ENCODE data around the gene SERPINB1.
"Not testable (repeated sequence)": the region's sequence is repeated elsewhere in the genome, so short reads cannot be mapped to it uniquely, and the experiment has no call there.

Gene SERPINB1

DNA sequence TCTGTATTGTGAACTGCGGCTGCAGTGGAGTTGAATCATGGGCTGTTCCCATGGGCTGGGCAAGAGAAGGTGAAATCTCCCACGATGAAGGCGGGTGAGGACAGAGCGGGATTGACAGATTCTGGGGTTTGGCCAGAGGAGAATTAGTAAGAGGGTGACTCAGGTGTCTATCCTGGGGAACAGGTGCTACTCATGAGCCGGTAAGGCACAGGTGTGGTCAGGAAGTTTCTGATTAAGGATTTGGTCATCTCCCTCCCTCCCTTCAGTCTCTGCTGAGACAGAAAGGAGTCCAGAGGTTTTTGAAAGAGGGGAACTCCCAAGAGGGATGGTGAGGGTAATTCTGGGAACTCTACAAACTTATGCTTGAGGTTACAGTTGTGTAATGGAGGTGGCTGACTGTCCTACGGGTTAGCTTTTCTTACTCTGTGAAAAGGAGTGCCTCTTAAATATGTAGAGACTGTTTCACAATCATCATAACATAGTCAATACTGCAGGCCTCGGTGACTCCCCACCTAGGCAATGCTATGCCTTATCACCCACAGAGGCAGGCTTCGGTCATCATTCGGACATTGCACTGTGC, 31.5 kb downstream of the SERPINB1 start:
- DNase-seq: no peak

DNA sequence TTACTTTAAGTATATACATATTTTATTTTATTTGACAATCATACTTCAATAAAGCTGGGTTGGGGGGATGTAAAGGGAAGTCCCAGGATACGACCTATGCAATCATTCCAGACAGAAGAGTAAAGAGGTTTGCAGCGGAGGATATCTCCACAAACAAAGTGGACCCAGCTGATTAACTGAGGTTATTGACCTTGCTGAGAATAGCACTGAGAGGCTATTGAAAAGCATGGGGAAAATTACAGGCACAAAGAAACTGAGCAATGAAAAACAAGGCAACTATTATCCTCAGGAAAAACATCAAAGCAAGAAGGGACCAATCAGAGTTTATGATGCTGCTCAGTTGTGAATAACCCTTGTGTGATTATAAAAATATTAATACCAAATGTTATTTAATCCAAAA, 32.6 kb downstream of the SERPINB1 start:
- no peak for DNase-seq

DNA sequence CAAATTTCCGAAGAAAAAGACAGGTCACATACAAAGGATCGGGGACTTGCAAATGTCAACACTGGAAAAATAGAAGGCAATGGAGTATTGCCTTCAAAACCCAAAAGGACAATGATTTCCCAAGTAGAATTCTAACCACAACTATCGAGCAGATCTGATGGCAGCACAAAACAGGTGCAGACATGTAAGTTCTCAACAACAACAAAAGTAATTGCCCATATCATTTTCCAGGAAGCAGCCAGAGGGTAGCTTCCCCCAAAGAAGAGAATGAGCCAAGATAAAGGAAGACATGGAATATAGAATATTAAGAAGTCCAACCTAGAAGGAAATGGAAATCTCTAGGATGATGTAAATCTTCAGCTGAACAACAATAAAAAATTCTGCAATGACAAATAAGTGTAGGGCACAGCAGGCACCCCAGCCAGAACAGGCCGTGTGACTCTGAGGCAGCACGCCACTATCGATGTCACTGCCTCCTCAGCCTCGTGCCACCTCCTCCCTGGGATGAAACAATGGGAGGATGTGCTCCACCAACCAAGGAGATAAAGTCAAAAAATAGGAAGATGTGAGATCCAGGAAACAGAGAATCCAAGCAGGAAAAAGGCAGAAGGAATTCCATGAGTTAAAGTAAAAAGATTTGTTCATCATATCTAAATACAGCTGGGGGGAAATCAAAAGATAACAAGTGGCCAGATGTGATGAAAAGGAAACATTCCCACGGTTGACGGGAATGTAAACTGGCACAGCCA, 34.1 kb downstream of the SERPINB1 start:
- DNase-seq: no peak

DNA sequence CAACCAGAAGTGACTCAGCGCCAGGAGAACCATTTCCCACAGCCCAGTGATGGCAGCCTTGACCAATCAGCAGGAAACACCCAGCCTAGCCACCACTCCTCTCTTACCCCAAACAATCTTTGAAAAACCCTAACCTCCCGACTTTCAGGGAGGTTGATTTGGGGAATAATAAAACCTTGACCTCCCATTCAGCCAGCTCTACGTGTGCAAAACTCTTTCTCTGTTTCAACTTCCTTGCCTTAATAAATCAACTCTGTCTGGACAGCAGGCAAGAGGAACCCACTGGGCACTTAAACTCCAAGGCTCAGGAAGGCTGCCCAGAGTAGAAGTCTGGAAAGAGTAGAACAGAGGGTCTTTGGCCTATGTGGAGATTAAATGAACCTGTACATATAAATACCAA, 35.0 kb downstream of the SERPINB1 start:
- DNase-seq: no peak

DNA sequence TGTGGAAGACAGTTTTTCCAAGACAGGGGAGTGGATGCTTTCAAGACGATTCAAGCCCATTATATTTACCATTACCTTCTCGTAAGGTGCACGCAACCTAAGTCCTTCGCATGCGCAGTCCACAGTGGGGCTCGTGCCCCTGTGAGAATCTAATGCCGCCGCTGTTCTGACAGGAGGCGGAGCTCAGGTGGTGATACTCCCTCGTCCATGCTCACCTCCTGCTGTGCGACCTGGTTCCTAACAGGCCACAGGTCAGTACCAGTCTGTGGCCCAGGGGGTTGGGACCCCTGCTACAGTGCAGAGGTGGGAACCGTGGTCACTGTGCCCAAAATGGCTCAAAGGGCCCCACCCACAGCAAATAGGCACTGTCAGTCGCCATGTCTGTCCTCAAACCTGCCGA, 36.6 kb downstream of the SERPINB1 start:
- no peak for DNase-seq

DNA sequence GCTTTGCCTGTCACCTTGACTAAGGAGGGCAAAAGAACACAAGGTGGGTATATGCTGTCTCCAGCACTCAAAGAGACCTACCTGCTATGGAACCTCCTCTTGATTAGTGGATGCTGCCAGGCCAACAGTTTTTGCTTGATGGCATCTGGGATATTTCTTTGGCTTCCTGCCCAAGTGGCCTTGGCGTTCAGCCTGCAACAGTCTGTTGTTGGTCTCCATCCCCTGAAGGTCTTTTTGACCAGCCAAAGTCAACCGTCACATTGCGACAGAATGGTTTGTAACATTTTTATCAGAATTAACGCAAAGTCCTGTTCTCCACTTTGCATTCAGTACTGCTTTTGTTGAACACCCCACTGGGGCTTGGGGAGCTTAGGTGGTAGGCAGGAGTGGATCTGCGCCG, 37.1 kb downstream of the SERPINB1 start:
- DNase-seq: no peak

DNA sequence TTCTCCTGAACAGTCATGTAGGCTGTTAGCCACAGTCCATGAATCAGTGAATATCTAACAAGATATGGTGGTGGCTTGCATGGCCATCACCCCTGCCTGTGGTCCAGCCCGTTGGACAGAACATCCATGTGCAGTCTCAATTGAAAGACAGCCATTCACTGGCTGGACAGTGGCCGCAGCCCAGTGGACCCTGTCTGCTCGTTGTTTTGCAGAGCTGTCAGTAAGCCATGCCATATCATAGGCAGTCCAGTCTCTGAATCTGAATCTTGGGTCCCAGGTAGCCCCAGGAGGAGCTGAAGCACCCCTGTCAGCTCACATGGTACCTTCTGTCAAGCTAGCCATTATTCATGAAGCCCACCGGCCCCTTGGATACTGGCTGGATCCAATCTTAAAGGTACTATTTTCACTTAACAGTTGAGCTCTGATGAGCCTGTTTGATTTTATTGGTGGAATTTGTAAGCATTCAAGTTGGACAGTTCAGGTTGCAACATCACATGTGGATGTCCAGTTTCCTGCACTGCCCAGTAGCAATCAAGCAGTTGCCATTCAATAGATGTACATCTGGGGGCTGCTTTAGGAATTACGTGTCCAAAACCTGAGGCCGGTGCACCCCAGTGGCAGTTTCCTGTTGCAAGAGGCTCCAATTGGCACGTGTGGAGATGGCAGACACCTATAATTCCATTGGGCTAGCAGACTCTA, 37.8 kb downstream of the SERPINB1 start:
- no peak for DNase-seq

DNA sequence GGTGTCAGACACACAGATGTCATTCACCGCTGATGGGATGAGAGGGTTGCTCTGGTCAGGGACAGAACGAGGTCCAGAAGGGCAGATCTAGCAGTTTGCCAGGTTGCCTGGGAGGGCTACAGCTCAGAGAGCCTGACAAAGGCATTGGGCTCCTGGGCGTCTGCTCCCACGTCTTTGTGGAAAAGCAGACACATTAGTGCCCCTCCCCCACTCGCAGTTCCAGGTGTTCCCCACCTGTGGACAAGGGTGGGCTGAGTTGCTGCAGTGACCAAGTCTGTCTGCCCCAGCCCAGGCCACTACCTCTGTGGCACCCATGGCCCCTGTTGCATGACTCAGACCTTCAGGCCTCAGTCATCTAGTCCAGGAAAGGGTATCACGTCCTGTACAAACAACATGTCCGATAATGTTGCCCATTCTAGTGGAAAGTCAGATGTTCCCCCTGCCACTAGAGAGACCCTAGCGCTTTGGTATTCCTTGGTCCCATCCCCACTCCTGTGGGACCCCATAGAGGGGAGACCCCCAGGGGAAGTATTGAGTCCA, 39.1 kb downstream of the SERPINB1 start:
- no peak for DNase-seq

DNA sequence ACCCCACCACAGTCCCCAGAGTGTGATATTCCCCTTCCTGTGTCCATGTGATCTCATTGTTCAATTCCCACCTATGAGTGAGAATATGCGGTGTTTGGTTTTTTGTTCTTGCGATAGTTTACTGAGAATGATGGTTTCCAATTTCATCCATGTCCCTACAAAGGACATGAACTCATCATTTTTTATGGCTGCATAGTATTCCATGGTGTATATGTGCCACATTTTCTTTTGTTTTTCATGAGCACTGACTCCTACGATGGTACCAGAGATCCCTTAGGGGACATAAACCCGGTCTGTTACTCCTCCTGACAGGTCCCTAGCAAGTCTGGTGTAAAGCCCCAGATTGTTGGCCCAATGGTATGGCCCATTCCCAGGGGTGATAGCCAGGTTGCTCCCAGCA, 40.0 kb downstream of the SERPINB1 start:
- not testable (repeated sequence) for DNase-seq

DNA sequence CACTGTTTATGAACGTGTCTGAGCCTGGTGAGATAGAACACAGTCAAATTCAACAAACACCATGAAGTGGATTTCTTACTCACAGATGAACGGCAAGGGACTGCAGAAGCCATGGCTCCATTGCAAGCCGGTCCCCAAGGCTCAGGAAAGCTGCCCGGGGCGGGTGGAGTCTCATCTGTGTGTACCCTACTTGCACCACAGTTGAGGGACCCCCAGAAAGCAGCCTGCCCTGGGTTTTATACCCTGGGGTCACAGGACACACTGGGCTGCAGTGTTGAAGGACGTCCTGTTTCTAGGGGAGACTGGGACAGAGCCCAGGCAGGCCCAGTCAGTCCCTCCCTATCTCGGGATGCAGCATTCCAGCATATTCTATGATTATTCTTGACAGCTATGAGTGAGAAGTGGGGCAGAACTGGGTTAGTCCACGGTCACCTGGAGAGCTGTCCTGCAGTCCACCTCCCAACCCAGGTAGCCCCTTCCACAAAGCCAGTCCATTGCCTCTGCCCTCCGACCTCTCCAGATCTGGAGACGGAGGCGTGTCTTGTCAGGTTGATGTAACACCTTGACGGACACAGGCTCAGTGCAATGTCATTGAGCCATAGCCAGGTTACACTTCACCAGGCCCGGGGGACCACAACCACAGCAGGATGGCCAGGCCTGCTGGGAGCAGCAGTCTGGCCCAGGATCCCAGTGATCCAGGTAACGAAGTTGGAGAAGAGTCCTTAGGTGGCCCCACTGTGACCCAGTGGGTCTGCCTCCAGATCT, 40.9 kb downstream of the SERPINB1 start:
- DNase-seq: no peak

DNA sequence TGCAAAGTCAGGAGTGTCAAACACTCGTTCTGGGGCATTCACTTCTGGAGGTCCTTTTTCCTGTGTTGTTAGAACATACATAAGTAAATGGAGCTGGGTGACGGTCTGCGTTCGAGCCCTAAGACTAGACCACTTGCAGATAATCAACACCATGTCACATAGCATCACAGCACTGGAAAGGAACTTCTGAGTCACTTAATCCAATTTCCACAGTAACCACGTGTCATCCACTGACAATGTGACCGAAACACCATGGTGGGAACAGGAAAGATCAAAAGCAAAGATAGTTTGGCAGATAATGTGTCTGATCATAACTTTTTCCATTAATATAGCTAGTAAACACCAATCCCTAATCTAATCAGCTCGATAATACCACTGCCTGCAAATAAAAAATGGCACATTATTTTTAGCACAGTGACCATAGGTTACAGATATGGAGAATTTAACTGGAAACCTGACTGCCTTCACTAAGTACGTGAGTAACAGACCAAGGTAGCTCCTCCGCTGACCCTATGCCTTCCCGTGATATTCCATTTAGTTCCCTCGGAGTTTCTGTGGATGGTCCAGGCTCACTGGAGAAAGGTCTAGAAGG, 41.6 kb downstream of the SERPINB1 start:
- DNase-seq: no peak

DNA sequence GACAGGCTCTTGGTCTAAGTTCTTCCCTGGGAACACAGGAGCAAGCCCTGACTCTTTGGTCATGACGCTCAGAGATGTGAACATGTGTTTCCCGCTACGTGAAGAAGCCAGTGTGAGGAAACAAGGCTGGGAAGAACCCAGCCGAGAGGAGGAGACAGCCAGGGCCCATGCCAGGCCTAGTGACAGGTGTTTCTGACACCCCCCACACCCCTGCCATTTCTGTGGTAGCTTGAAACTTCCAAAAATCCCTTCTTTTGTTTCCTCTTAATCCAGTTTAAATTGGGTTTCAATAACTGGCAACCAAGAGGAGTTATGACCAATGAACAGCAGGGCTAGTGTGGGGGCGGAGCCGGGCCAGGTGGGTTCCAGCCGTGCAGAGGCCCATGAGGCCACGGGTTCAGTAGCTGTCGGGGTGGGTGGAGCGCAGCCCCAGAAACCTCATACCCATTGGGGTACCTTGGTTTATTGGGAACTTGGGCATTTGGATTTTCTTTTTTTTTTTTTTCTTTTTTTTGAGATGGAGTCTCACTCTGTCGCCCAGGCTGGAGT, 43.0 kb downstream of the SERPINB1 start:
- no peak for DNase-seq

DNA sequence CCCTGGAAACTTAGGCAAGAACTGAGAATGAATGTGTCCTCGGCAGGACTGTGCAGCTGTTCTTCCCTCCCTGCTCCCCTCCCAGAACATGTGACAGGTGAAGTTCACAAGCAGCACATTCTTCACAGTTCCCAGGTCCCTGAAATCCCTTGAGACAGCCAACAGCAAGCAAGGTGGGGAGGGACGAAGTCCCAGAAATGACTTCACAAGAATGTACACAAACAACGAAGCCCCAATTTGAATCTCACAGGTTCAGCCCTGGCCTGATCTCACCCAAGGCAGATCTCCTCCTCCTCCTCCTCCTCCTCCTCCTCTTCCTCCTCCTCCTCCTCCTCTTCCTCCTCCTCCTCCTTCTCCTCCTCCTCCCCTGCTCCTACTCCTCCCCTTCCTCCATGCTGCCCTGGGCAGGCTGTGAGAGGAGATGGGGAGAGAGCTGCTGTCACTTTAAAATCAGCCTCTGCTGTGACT, 44.1 kb downstream of the SERPINB1 start:
- DNase-seq: no peak

DNA sequence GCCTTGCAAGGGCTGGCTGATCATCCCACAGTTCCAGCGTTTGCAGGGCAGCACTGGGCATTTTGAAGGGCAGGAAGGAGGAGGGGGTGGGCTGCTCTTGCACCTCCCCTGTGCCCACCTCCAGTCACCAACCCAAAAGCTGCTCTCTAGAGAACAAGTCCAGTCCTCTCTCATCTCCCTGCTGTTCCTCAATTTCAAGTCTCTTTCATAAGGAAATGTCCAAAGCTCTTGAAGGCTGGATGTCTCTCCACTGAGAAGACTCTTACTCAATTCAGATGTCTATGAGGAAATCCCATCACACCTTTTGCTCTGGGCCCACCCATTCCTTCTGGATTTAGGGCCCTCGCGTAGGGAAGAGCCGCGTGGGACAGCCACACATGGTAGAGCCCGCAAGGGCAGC, 44.8 kb downstream of the SERPINB1 start:
- DNase-seq: no peak

DNA sequence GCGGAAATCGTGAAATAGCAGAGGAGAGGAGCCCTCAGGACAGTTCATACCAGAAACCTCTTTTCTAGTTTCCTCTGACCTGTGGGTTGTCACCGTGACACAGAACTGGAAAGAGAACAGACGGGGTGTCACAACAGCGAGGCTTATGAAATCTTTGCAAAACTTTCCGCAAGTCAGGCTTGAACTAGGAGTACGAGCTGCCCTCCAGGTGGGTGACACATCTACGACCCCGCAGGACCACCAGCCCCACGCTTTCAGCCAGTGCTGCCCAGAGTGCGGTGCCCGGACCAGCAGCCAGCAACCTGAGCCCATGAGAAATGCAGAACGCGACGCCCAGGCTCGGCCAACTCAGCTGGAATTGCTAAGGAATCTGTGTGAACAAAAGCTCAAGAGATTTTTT, 45.7 kb downstream of the SERPINB1 start:
- DNase-seq: no peak

DNA sequence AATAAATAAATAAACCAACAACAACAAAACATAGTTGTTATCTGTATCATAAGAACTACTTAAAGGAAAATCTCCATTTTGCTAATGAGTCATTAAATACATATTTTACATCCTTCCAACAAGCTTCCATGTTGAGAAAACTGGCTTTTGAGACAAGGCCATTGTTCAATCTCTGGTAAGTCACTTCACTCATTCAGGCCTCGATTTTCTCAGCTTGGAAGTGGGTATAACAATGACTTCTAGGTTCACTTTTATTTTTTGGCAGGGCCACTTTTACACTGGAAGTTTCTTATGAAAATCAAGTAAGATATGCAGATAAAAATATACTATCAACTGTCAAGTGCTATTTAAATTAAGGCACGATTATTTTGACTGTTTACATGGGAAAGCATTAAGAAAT, 46.5 kb downstream of the SERPINB1 start:
- DNase-seq: no peak

DNA sequence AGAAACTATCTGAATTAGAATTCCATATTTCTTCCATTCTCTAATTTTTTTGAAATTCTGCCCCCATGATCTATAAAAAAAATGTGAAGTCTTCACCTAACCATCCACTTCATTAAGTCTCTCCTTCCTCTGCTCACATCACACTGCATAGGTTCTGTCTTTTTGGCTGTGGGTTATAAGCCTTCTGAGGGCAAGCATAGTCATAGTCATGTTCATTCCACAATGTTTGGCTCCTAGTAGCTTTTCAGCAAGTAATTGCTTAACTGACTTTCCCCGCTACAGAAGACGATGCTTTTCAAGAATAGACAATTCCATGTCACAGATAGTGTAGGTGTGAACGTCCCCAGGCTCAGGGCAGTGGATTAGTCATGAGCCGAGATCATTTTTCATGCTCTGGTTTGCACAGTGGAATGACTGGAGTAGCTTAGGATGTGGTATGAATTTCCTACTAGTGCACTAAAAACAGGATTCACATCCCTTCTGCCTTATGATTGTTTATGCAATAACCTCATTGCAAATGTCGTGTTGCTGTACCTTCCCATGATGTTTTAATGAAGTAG, 47.4 kb downstream of the SERPINB1 start:
- no peak for DNase-seq

DNA sequence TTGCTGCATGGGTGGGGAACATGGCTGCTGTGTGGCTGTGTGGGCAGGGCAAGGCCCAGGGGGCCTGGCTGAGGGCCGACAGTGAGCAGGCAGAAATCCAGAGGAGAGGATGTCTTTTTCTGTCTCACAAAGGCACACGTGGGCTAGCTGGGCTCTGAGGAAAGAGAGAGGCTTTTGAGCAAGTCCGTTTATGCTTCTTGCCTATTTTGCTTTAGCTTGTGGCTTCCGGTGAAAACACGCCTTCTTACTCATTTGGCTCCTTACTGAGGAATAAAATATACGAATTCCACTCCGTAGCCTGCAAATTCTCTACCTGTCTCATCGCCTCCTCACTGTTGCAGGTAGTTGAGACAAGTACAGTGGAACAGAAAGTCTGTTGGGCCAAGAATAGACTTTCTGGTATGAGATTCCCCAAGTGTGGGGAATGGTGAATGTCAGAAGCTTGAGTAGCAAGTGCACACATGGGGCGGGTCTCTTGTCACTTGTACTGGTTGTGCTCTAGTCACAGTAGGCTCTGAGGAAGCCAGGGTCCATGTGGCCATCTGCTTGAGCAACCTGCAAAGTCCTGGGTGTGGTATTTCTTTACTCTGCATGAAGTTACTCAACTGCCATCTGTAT, 48.0 kb downstream of the SERPINB1 start:
- DNase-seq: no peak

DNA sequence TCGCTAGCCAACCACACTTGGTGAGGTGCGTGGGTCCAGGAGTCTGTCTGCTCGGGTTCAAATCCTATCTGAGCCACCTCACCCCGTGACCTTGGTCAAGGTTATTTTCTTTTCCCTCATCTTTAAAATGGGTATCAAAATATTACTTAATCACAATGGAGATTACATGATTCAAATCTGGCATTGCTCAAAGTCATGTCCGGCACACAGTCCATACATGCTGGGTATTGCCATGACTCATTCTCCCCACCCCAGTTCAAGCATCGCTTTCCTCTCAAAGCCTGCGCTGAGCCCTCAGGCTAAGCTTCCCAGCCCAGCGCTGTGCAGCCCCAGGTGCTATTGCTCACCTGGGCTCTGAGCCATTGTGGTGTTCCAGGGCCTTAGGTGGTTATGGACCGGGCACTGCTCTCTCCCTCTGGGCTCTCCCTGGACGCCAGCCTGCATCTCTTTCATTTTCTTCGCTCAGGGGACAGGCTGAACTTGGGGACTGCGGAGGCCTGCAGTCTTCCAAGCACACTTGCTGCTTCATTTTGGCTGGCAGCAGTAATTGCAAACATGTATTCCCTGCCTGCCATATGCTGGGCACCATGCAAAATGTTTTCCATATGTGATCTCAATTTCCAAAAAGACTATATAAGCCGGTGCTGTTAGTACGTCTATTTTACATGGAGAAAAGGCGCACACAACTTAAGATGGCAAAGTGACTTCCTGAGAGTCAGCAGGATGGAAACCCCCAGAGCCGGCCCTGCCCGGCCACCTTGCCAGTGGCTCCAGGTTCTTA, 49.1 kb downstream of the SERPINB1 start:
- no peak for DNase-seq

DNA sequence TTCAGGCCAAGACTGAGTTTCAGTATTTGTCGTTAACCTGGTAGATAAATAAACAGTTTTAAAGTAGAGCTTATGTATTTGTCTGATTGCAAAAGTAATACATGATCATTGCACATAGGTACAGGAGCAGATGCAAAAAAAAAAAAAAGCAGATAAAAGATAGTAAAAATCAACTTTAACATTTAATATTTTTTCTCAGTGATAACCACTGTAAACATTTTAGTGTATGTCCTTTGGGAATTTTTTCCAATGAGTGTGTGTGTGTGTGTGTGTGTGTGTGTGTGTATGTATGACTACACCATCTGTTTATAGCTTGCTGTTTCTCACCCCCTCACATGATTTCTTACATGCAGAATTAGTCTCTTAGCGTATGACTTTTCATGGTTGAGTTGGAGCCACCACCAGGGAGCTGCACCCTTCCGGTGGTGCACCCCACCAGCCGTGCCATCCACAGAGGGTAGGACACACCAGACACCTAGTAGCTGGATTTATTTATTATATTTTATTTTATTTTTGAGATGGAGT, 50.2 kb downstream of the SERPINB1 start:
- DNase-seq: no peak
